ENCODE results near the gene ALG8. TPM values are rescaled to one million over a fixed set of nuclear protein-coding genes. Genes with fewer than 3 reads are reported as not detected.

The ALG8 gene
- total and polyA plus RNA-seq, 2 of the 8 experiments (the other 6 are each of a cell fraction or from before 2014, with no cell fraction given): 66.7 to 84.3 TPM

DNA sequence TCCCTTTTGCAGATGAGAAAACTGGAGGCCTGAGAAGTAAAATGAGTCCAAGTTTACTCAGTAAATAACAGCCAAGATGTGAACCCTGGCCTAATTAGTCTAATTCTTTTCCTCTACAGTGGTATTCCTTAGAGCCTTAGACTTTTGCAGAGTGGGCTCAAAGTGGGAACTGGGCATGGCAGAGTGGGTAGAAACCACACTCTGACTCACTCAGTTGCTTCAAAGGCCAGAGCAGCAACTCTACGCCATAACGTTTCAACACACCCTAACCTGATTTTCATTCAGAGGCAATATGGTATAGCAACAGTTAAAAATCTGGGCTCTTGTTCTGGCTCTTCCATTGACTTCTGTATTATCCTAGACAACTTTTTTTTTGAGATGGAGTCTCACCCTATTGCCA is 73.0 kb downstream of the ALG8 start:
- no peak overlapping the region for H2AK5ac ChIP-seq (ENCODE audit: low read depth, low read length)
- no peak overlapping the region for H3K4ac ChIP-seq (replicated peaks; ENCODE audit: insufficient read length, low read depth, low read length)
- H3K9ac ChIP-seq (replicated peaks in 1 of 4; ENCODE audit: extremely low read depth in 1 of 4, low read depth in 3 of 4, low read length in 3 of 4): no peak overlapping the region
- no peak overlapping the region for H2BK12ac ChIP-seq (ENCODE audit: low read depth, low read length)
- no peaks in the 10 kb centered on the region for H3K23me2 ChIP-seq (ENCODE audit: low read depth, low read length)
- POLR2A ChIA-PET (ENCODE audit: partially characterized antibody): interaction anchor here (1.4 to 1.5 kb wide), 2 partner anchors 11 kb away, joined by 4 to 5 read pairs; no protein-coding TSS in a partner anchor
- CTCF ChIA-PET (ENCODE audit: partially characterized antibody): no interaction called here
- H3K4me1 ChIP-seq (replicated peaks in 1 of 4; ENCODE audit: control insufficient read depth in 3 of 4, insufficient read depth in 4 of 4, low read length in 3 of 4): no peaks in the 10 kb centered on the region
- no peak overlapping the region for H4K8ac ChIP-seq (ENCODE audit: extremely low read depth, insufficient read depth, low read length)
- H3K79me2 ChIP-seq (ENCODE audit: control insufficient read depth in 1 of 2, insufficient read depth in 2 of 2, low read length in 2 of 2): no peaks in the 10 kb centered on the region
- DNase-seq (ENCODE audit: low read depth in 1 of 2, low spot score in 2 of 2): no peak
- H3K18ac ChIP-seq (ENCODE audit: extremely low read depth, low read length): no peak overlapping the region
- no peak overlapping the region for H3K27ac ChIP-seq (ENCODE audit: low read depth, low read length)
- H3K4me3 ChIP-seq (ENCODE audit: extremely low read depth in 1 of 4, insufficient read depth in 2 of 4, low read depth in 3 of 4, low read length in 4 of 4): no peak overlapping the region
- no peak overlapping the region for H3K56ac ChIP-seq (replicated peaks; ENCODE audit: insufficient read length, low read depth, low read length)
- H4K91ac ChIP-seq (replicated peaks; ENCODE audit: insufficient read length, low read length): no peak overlapping the region
- no peak overlapping the region for H3K23ac ChIP-seq (ENCODE audit: insufficient read length)
- 100% methylated on average over 2 of the region's 2 CpGs; no CpG with 5 or more reads in 1 of the 2 experiments for WGBS, 2 experiments (ENCODE audit: extremely low coverage in 1 of 2, insufficient coverage in 1 of 2, insufficient read length in 1 of 2, insufficient replicate concordance in 2 of 2, low coverage in 1 of 2, low lambda C conversion rate in 2 of 2, missing lambda C conversion rate in 1 of 2)
- H3K79me1 ChIP-seq (ENCODE audit: low read depth, low read length): no peaks in the 10 kb centered on the region
- TF ChIP-seq POLR2A (IDR thresholded peaks at IDR 0.05; ENCODE audit: control extremely low read depth in 1 of 2, low read depth in 2 of 2, low read length in 2 of 2) (no peak), CEBPB (IDR thresholded peaks at IDR 0.05; ENCODE audit: low read depth, low read length) (no peak), SP2 (IDR thresholded peaks at IDR 0.05; ENCODE audit: low read length) (no peak)
- H3K9me3 ChIP-seq (ENCODE audit: insufficient read depth in 2 of 2, low read depth in 1 of 2, low read length in 1 of 2): no peaks in the 10 kb centered on the region
- no peak overlapping the region for H3K14ac ChIP-seq (ENCODE audit: insufficient read length)
- H3K27me3 ChIP-seq (replicated peaks in 1 of 4; ENCODE audit: control insufficient read depth in 3 of 4, extremely low read depth in 1 of 4, insufficient read depth in 3 of 4, low read length in 3 of 4): no peaks in the 10 kb centered on the region
- H2AFZ ChIP-seq (ENCODE audit: low read length): no peak overlapping the region
- H4K5ac ChIP-seq (ENCODE audit: insufficient read length, low read depth, low read length): no peak overlapping the region
- H2BK5ac ChIP-seq (ENCODE audit: low read depth, low read length): no peak overlapping the region
- no peak for FAIRE-seq
- peaks cover 0 to 27% (median 10%) of the 10 kb centered on the region in 4 experiments; a peak in 5 of 8 replicates for H3K36me3 ChIP-seq (ENCODE audit: control insufficient read depth in 2 of 4, insufficient read depth in 4 of 4, low read length in 3 of 4)
- no peak overlapping the region for H2BK20ac ChIP-seq (ENCODE audit: low read length)
- H4K20me1 ChIP-seq (replicated peaks in 1 of 2; ENCODE audit: control insufficient read depth in 1 of 2, insufficient read depth in 2 of 2, low read length in 2 of 2): peaks cover 0 to 2% of the 10 kb centered on the region in 2 experiments
- no peak overlapping the region for H2BK15ac ChIP-seq (ENCODE audit: low read length)
- no peak overlapping the region for H3K4me2 ChIP-seq (ENCODE audit: insufficient read depth in 1 of 2, low read depth in 2 of 2, low read length in 2 of 2)
- H2BK120ac ChIP-seq (replicated peaks; ENCODE audit: low read depth, low read length): no peak overlapping the region
